Fibroblast of skin of right quadriceps (primary cell): ENCODE data around the gene OR4K13.

Source experiments
- DNase-seq: peaks from one replicate; pipeline ENCODE4 v3.0.0-alpha.2; 2013

Gene OR4K13, protein sequence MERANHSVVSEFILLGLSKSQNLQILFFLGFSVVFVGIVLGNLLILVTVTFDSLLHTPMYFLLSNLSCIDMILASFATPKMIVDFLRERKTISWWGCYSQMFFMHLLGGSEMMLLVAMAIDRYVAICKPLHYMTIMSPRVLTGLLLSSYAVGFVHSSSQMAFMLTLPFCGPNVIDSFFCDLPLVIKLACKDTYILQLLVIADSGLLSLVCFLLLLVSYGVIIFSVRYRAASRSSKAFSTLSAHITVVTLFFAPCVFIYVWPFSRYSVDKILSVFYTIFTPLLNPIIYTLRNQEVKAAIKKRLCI

DNA sequence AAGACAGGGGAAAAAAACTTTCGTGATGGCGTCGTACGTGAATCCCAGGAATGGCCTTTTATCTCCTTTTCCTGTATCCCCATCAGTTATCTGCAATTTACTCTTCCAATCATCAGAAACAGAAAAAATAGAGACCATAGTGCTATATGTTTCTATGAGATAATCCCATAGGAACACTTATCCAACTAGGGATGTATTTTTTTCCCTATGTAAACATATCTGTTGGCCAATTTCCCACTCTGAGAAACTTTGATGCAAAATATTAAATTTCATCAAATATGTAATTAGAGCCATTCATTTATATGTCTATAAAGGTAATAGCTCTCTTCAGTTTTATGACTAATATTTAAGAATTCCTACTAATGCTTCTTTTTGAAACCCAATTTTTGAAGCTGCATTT lies at the start of gene OR4K13:
OR4K13 (minus strand) TSS at position 101 of the 400 bp plus-strand sequence. CDS start 1,280 bp downstream, outside the sequence.
- DNase-seq, result no peak

DNA sequence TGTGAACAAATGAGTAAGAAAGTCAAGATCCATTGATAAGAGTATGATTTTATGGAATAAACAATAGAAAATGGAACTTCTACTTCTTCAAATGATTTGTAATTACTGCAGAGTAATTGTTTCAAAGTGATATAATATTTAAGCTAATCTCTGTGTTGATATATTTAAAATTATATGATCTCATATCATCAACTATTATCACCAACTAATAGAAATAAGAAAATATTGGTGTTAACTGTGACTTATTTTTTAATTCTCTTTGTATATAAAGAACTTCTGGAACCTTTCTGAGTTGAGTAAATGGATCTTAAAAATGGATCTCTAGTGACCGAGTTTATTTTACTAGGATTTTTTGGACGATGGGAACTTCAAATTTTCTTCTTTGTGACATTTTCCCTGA lies 23.9 kb upstream of the OR4K13 start, which contains the start of gene OR4L1:
OR4L1 (plus strand) TSS at position 301 of the 400 bp plus-strand sequence; CDS start at position 301, 0 bp downstream.
- no peak for DNase-seq

DNA sequence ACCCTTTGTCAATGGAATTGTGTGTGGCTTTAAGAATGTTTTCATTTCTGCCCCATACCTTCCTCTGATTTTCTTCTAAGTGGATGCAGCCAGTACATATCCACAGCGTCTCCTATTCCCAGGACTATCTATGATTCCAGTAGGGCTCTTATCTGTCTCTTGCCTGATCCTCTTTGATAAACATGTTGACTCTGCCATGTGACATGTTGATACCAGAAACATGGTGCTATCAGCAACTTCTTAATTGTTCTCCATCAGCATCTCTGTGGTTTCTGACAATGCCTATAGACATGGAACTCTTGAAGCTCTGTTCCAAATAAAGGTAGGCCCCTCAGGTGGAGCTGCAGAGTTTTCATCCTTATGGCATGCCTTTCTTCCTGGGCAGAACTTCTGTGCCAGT lies 12.4 kb upstream of the OR4K13 start:
- no peak for DNase-seq

DNA sequence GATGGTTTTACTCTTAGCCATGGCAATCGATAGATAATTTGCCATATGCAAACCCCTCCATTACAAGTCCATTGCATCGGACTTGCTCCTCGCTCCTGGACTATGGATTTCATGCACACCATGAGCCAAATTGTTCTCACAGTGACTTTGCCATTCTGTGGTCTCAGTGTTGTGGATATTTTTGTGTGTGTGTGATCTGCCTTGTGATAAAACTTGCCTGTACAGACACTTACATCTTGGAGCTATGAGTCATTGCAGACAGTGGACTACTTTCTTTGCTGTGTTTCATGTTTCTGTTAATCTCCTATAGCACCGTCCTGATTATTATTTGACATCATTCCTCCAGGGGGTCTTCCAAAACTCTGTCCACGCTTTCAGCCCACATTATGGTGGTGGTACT lies 8.4 kb upstream of the OR4K13 start:
- DNase-seq, result no peak

DNA sequence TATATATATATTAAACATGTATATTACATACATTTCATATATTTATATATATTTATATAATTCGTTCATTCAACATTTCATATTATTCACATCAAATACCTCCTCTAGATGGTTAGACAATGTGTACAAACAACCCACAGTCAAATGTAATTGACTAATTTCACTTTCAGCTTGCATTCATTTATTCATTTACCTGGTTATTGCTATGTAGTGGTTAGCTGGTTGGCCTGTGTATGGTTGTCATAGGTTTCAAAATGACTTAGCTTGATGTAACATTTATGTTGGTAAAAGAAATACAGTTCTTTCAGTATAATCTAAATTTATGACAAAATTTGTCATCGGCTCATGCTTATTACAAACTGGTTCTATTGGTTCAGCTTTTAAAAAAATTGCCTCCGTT lies 389 bp downstream of the OR4K13 start:
- DNase-seq, result no peak

DNA sequence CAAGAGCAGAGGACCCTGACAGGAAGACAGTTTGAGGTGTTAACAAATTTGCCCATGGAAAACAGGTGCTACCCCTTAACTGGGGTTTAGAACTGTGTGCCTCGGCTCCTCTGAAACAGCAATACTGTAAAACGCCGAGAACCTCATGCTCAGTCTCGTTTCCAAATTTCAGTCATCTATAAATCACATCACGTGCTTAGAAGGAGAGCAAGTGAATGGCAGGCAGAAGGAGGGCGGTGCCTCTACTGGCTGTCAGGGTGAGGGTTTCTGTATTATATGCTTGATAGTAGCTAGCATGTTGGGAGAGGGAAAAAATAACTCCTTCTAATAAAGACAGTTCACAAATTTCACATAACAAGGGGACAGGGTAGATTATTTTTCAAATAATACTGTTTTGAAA lies 4.8 kb downstream of the OR4K13 start:
- DNase-seq, result no peak

DNA sequence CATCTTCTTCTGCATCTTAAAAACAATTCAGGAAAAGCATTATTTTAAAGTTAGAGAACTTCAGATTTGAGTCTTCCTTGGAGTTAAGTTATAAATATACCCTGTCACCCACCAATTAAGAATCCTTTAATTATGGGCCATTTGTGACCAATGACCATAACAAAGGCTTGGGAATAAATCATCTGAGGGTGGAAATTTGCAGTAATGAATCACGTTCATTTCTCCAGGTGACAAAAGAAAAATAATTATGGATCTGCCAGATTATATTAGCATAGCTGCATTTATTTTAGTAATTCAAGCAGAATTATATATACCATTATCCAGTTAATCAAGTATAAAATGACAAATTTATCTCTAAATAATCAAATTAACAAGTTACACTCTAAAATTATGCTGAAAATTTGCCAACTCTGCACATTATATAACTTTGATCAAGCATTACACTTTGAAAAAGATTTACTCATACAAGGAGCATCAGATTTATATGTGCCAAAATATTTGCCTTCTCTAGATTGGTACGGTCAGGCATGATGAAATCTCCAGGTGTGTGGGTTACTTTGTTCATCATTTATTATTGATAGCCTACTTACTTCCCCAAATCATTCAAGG lies 16.5 kb downstream of the OR4K13 start, which contains the start of gene OR4K14:
OR4K14 (minus strand) TSS at position 51 of the 609 bp plus-strand sequence. CDS start 4,114 bp downstream, outside the sequence.
- no peak for DNase-seq

DNA sequence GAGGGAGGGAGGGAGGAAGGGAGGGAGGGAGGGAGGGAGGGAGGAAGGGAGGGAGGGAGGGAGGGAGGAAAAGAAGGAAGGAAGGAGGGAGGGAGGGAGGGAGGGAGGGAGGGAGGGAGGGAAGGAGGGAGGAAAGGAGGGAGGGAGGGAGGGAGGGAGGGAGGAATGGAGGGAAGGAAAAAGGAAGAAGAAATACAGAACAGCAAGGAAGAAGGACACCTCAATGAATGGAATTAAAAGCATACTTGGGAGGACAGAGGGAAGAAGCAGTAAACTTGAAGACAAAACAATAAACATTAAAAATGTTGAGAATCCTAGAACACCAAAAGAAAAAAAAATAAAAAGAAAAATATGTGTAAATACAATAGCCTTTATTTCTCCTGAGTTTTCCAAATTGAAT lies 27.7 kb downstream of the OR4K13 start:
- no peak for DNase-seq

DNA sequence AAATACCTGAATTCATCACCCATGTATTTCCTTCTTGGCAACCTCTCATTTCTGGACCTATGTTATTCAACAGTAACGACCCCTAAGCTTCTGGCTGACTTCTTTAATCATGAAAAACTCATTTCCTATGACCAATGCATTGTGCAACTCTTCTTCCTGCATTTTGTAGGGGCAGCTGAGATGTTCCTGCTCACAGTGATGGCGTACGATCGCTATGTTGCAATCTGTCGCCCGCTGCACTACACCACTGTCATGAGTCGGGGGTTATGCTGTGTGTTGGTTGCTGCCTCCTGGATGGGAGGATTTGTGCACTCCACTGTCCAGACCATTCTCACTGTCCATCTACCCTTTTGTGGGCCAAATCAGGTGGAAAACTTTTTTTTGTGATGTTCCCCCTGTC lies 33.5 kb downstream of the OR4K13 start:
- DNase-seq, result no peak

DNA sequence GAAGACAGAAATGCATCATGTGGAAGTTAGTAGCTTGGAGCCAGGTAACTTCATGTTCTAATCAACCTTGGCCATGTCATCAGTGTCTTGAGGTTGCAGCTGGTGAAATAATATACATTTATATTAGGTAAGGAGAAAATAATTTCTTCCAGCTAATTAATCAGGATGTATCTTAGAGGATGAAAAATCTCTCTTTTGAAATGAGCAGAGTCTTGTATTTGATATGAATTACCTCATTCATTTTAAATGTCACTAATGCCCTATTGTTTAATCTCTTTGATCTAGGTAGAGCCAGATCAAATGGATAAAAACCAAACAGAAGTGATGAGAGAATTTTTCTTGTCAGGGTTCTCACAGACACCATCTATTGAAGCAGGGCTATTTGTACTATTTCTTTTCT lies 34.0 kb downstream of the OR4K13 start, which contains the start of gene OR4Q2:
OR4Q2 (plus strand) TSS at position 301 of the 400 bp plus-strand sequence.
- no peak for DNase-seq

DNA sequence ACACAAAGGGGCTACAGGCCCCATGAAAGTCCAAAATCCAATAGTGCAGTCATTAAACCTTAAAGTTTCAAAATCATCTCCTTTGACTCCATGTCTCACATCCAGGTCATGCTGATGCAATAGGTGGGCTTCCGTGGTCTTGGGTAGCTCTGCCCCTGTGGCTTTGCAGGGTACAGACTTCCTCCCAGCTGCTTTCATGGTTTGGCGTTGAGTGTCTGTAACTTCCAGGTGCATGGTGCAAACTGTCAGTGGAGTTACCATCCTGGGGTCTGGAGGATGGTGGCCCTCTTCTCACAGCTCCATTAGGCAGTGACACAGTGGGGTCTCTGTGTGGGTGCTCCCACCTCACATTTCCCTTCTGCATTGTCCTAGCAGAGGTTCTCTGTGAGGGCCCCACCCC lies 42.4 kb downstream of the OR4K13 start:
- DNase-seq, result no peak
